Activated CD4-positive, CD25-positive, alpha-beta regulatory T cell treated with anti-CD3 and anti-CD28 coated beads, Interleukin-2, amount 50 U/mL, for 16 hours (primary cell): ENCODE results near the gene HBG2.
"Not testable (repeated sequence)": the region's sequence is repeated elsewhere in the genome, so short reads cannot be mapped to it uniquely, and the experiment has no call there.

Experiments
- DNase-seq: peaks from one replicate; pipeline ENCODE4 v3.0.0-alpha.2; 2020; ENCODE audit warnings: low read depth, low spot score

HBG2 gene

DNA sequence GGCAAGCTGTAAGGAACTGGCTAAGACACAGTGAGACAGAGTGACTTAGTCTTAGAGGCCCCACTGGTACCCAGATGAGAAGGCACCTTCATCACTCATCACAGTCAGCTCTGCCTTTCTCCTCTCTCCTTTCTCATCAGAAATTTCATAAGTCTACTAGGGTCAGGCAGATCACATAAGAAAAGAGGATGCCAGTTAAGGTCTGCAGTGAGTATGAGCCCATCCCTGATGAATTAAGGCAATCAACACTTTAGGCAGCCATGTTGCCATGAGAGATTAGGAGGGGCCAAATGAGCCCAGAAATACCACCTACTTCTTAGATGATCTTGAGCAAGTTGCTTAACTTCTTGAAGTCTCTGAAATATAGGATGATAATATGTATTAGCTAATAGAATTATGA is 27.0 kb upstream of the HBG2 start:
- DNase-seq = no peak

DNA sequence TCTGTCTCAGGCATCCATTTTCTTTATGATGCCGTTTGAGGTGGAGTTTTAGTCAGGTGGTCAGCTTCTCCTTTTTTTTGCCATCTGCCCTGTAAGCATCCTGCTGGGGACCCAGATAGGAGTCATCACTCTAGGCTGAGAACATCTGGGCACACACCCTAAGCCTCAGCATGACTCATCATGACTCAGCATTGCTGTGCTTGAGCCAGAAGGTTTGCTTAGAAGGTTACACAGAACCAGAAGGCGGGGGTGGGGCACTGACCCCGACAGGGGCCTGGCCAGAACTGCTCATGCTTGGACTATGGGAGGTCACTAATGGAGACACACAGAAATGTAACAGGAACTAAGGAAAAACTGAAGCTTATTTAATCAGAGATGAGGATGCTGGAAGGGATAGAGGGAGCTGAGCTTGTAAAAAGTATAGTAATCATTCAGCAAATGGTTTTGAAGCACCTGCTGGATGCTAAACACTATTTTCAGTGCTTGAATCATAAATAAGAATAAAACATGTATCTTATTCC is 26.1 kb upstream of the HBG2 start:
- DNase-seq = no peak

DNA sequence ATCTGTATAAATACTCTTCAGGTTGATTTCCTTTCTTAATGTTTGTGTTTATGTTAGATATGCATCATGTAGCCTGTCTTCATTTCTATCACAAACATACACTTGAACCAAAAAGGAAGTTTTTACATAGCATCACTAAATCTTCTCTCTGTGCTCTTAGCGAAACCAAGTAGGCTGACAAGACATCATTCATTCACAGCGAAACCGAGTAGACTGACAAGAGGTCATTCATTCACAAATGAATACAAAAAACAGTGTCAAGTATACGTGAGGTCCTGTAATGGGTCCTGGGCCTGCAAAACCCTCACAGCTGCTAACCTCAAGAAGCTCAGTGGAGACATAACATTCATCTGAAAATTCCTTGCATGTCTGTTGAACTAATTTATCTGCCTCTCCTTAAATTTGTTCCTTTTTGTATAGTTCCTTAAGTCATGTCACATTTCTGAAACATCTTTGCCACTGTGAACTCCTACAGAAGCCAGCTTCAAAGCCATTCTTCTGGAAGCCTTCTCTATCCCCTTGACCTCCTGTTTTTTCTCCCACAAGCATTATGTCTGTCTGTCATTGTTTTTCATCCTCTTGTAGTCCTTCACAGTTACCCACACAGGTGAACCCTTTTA is 25.0 kb upstream of the HBG2 start:
- DNase-seq = no peak

GRCh38 chr11:5277807-5278382 is 23.3 kb upstream of the HBG2 start:
- no peak for DNase-seq

- DNase-seq = no peak
Measured at GRCh38 chr11:5276697-5277096, 22.1 kb upstream of the HBG2 start.

DNA sequence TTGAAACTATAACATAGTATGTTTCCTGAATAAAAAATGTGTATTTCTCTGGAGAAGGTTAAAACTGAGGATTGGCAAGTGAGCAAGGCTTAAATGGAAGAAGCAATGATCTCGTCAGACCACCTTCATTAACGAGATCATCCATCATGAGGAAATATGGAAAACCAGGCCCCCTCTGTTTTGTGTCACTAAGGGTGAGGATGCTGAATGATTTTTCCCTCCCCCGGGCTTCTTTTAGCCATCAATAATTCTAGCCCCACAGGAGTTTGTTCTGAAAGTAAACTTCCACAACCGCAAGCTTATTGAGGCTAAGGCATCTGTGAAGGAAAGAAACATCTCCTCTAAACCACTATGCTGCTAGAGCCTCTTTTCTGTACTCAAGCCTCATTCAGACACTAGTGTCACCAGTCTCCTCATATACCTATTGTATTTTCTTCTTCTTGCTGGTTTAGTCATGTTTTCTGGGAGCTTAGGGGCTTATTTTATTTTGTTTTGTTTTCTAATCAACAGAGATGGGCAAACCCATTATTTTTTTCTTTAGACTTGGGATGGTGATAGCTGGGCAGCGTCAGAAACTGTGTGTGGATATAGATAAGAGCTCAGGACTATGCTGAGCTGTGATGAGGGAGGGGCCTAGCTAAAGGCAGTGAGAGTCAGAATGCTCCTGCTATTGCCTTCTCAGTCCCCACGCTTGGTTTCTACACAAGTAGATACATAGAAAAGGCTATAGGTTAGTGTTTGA is 21.0 kb upstream of the HBG2 start:
- no peak for DNase-seq

DNA sequence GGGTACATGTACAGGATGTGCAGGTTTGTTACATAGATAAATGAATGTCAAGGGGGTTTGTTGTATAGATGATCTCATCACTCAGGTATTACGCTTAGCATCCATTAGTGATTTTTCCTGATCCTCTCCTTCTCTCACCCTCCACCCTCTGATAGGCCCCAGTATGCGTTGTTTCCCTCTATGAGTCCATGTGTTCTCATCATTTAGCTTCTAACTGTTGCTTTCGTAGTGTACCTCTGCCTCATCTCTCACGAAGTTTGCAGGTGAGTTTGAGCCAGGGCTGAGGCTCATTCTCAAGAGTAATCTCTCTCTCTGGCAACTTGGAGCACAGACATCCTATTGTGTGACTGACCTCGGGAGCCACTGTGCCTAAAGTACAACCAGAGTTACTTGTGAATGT is 19.8 kb upstream of the HBG2 start:
- no peak for DNase-seq

DNA sequence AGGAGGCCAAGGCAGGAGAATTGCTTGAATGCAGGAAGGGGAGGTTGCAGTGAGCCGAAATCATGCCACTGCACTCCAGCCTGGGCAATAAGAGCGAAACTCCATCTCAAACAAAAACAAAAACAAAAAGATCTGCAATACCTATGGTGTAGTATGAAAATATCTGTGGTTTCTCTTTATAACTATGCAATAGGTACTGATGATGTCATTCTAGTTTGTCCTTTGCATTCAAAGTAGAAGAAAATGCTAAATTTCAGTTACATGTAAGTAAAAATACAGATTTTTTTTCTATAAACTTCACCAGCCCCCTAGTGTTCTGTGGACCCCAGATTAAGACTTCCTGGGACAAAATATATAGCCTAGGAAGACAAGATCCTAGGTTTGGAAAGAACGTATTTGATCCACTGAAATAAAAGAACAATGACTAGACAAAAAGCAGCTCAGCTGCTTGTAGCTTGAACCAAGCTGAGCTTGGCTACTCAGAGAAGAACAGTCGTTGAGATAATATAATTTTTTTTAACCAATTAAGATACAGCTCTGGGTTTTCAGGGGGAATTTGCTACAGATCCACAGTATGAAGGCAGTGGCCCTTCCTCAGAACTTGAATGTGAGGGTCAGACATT is 17.9 kb upstream of the HBG2 start:
- no peak for DNase-seq

DNA sequence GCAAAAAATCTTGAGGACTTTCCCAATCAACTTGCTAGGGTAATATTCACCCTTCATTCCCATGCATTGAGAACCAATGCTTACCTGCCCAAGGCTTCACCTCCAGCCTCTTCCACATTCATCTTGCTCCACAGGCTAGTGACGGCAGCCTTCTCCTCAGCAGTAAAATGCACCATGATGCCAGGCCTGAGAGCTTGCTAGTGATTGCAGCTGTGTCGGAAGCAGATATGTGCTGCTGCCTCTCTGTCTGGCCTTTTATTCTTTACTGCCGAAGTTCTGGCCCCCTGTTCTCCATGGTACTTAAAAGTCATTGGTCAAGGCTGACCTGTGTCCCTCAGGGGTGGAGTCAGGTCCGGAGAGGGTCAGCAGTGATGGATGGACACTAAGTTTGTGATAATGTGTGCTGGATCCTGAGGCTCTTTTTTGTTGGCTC is 15.2 kb upstream of the HBG2 start, which contains the start of gene HBE1:
HBE1 (minus strand) TSS at position 231 of the 433 bp plus-strand sequence; CDS start at position 176, 55 bp downstream.
- no peak for DNase-seq

DNA sequence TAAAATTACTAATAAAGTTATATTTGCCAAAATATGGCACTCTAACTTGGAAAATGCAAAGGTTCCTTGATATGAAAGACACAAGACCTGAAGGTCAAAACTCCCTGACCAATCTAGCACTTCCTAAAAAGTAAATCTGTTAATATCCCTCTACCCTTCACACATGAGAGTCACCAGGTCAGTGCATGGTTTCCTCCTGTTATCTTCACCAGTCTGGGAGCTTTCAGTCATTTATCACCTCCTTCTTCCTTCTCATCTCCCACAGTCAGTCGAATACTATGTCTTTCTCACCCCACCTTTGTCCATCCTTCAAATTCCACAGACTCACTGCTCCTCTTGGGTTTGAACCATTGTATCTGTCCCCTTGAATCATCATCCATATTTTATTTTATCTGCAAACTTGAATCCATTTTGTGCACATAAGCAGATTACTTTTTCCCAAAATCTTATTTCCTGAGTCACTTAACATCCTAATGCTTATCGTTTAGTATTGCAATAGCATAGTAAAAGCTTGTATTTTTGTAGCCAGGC is 12.5 kb upstream of the HBG2 start:
- DNase-seq = no peak

DNA sequence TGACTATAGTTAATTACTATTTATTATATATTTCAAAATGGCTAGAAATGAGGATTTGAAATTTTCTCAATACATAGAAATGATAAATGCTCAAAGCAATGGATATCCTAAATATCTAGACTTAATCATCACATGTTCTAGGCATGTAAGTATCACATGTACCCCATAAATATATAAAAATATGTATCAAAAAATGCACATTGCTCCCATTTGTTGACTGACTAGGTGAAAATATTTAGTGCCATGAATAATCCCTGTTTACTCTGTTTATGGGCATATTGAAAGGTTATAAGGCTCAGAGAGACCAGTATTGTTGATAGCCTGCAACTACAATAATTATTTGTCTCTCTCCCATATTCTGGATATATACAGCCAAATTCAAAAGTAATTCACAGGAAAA is 12.0 kb upstream of the HBG2 start:
- DNase-seq = no peak

GRCh38 chr11:5265832-5266231 is 11.3 kb upstream of the HBG2 start:
- no peak for DNase-seq

DNA sequence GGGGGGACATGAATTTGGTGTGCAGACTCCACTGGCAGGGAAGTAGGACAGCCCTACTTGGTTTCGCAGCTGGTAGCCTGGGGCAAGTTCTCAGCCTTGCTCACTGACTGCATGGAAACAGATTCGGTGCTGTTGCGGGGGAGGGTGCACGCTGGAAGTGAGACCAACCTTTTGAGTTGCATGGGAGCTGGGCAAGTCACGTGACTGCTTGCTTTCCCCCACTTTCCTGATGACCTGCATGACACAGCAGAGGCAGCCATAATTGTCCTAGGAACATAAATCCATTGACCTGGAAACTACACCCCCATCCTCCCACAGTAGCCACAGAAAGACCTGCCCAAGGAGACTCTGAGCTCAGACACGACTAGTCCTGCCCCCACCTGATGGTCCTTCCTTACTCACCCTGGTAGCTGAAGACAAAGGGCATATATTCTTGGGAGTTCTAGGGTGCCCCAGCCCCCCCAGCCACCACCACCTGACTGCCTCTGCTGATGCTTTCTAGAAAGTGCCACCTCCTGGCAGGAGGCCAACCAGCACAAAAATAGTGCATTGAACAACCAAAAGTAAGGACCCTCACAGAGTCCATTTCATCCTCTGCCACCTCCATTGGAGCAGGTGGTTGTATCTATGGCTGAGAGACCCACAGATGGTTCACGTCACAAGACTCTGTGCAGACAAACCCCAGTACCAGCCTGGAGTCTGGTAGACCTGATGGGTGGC is 4.1 kb upstream of the HBG2 start:
- no peak for DNase-seq

DNA sequence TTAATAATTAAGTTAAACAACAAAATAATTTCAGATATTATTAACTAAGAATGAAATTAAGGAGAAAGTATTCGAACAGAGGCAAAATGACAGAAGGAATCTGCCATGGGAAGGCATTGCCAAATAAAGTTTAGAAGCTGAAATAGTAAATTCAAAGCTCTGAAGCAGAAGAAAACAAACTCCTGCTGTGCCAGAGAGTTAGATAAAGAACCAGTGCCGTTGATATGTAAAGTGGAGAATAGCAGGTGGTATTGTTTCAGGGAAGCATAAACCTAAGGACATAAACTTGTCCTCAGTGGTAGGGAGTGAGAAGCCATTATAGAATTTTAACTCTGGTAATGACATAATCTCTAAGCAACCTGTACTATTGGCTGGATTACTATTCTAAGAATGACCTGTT is 2.7 kb upstream of the HBG2 start:
- no peak for DNase-seq

DNA sequence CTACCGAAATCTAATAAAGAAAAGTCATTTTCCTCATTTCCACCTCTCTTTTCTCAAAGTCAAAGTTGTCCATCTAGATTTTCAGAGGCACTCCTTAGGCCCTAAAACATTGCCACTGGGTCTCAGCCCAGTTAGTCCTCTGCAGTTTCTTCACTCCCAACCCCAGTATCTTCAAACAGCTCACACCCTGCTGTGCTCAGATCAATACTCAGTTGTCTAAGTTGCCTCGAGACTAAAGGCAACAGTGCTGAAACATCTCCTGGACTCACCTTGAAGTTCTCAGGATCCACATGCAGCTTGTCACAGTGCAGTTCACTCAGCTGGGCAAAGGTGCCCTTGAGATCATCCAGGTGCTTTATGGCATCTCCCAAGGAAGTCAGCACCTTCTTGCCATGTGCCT is 558 bp downstream of the HBG2 start:
- not testable (repeated sequence) for DNase-seq

GRCh38 chr11:5253440-5253839 is 1.1 kb downstream of the HBG2 start:
- DNase-seq = not testable (repeated sequence)

- no peak for DNase-seq
Measured at GRCh38 chr11:5252919-5253265, 1.7 kb downstream of the HBG2 start.

DNA sequence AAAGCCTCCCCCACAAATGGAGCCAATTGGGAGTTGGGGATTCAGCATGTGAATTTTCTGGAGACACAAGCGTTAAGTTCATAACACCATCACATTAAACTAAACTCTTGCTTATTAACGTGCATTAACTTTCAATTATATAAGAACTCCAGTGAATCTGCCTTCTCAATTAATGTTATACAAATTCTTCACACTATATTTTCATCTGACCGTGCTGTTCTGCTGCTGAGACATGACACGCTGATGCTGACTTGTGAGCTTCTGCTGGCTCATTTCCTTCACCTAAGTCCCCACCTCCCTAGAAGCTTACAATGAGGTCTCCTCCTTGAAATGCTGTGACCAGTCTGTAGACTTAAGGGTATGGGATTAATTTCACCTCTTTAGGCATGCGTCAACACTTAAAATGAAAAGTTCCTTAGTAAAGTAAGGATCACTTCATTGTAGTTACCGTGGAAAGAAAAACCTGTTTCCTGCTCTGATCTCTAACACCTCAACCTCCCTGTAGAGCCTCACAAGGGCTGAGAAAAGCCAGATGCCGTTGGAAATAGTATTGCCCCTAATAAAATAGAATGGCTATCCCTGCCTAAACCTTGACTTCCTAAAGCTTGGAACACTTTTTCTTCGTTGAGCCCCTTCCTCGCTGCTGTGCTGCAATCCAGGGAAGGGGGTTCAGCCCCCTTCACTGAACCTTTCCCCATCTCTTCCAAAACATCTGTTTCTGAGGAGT is 2.2 kb downstream of the HBG2 start:
- DNase-seq = no peak

GRCh38 chr11:5251746-5252145 is 2.8 kb downstream of the HBG2 start:
- no peak for DNase-seq

- DNase-seq = no peak
Measured at GRCh38 chr11:5250543-5251204, 3.9 kb downstream of the HBG2 start.
